H1 (cell line): ENCODE data around the gene AP1G2. TPM values are rescaled to one million over a fixed set of nuclear protein-coding genes. Genes with fewer than 3 reads are reported as not detected.

Source experiments
- CTCF ChIA-PET: fragments of 300-600 bp; sonication (Branson Sonifier 250); formaldehyde crosslinking; loops from one replicate; lab custom pipeline; 2021; ENCODE audit not compliant: partially characterized antibody; lab: Charles Lee
- POLR2A ChIA-PET: fragments of 300-600 bp; sonication (Branson Sonifier 250); formaldehyde crosslinking; loops from one replicate; lab custom pipeline; 2021; ENCODE audit warnings: inconsistent platforms; ENCODE audit not compliant: partially characterized antibody; lab: Charles Lee
- DNase-seq, 2 experiments: peaks; one replicate each; pipeline versions ENCODE4 v3.0.0 to v3.0.0-alpha.2; 2010 to 2022; ENCODE audit warnings: low spot score in 2 of 2, low read depth in 1 of 2, mixed read lengths in 1 of 2
- FAIRE-seq: peaks from 2 replicates; lab custom pipeline; 2011; peaks lifted over from hg19 to GRCh38; lab: Jason Lieb, UNC
- H2AFZ ChIP-seq: 2 replicates; pipeline ENCODE4 v1.8.1; 2012; ENCODE audit warnings: low read length, inconsistent platforms
- H2AK5ac ChIP-seq: 2 replicates; pipeline ENCODE4 v1.6.1; 2013; ENCODE audit warnings: low read depth, low read length
- H2BK120ac ChIP-seq: replicated peaks from 2 replicates; pipeline ENCODE3; 2013; ENCODE audit warnings: low read depth, low read length, inconsistent platforms
- H2BK12ac ChIP-seq: 2 replicates; pipeline ENCODE4 v1.6.1; 2013; ENCODE audit warnings: low read depth, low read length
- H2BK15ac ChIP-seq: 2 replicates; pipeline ENCODE4 v1.6.1; 2013; ENCODE audit warnings: low read length
- H2BK20ac ChIP-seq: 2 replicates; pipeline ENCODE4 v1.6.1; 2013; ENCODE audit warnings: low read length
- H2BK5ac ChIP-seq: 2 replicates; pipeline ENCODE4 v1.6.1; 2013; ENCODE audit warnings: low read depth, low read length
- H3K14ac ChIP-seq: 2 replicates; pipeline ENCODE4 v1.6.1; 2013; ENCODE audit warnings: inconsistent platforms; ENCODE audit not compliant: insufficient read length
- H3K18ac ChIP-seq: 2 replicates; pipeline ENCODE4 v1.6.1; 2013; ENCODE audit warnings: low read length; ENCODE audit errors: extremely low read depth
- H3K23ac ChIP-seq: 2 replicates; pipeline ENCODE4 v1.6.1; 2013; ENCODE audit warnings: inconsistent platforms; ENCODE audit not compliant: insufficient read length
- H3K23me2 ChIP-seq: 2 replicates; pipeline ENCODE4 v1.6.1; 2013; ENCODE audit warnings: low read depth, low read length
- H3K27ac ChIP-seq: 2 replicates; pipeline ENCODE4 v1.6.1; 2011; ENCODE audit warnings: low read depth, low read length, inconsistent platforms
- H3K27me3 ChIP-seq, 4 experiments: replicated peaks in 1 of 4; 1 replicate in 1 of 4; 2 replicates in 3 of 4; pipeline versions ENCODE4 v1.6.1 to v1.8.1; 2011 to 2013; ENCODE audit warnings: low read length in 3 of 4, mild to moderate bottlenecking in 3 of 4, inconsistent platforms in 2 of 4, mixed read lengths in 2 of 4, moderate library complexity in 1 of 4; ENCODE audit not compliant: control insufficient read depth in 3 of 4, insufficient read depth in 3 of 4; ENCODE audit errors: extremely low read depth in 1 of 4
- H3K36me3 ChIP-seq, 4 experiments: 2 replicates each; pipeline versions ENCODE4 v1.6.1 to v1.8.1; 2011 to 2013; ENCODE audit warnings: mild to moderate bottlenecking in 4 of 4, low read length in 3 of 4, moderate library complexity in 2 of 4, control low read depth in 1 of 4, inconsistent platforms in 1 of 4; ENCODE audit not compliant: insufficient read depth in 4 of 4, control insufficient read depth in 2 of 4
- H3K4ac ChIP-seq: replicated peaks from 2 replicates; pipeline ENCODE3; 2013; ENCODE audit warnings: low read length, low read depth, mixed read lengths, inconsistent platforms; ENCODE audit not compliant: insufficient read length
- H3K4me1 ChIP-seq, 4 experiments: replicated peaks in 1 of 4; 1 replicate in 1 of 4; 2 replicates in 3 of 4; pipeline versions ENCODE4 v1.6.1 to v1.8.1; 2011 to 2013; ENCODE audit warnings: low read length in 3 of 4, inconsistent platforms in 2 of 4, mixed read lengths in 1 of 4; ENCODE audit not compliant: insufficient read depth in 4 of 4, control insufficient read depth in 3 of 4
- H3K4me2 ChIP-seq, 2 experiments: 2 replicates each; pipeline versions ENCODE4 v1.6.1 to v1.8.1; 2011 to 2013; ENCODE audit warnings: low read depth in 2 of 2, low read length in 2 of 2, control low read depth in 1 of 2, inconsistent platforms in 1 of 2, mild to moderate bottlenecking in 1 of 2; ENCODE audit not compliant: insufficient read depth in 1 of 2
- H3K4me3 ChIP-seq, 4 experiments: fragments of 200-600, 300-600 bp in 1 of 4; sonication (generic), shearing (Covaris generic), sonication (Bioruptor Twin) in 1 of 4; 2 replicates each; pipeline versions ENCODE4 v1.5.1 to v1.8.1; 2011 to 2016; ENCODE audit warnings: low read length in 4 of 4, low read depth in 3 of 4, control low read depth in 2 of 4, inconsistent platforms in 2 of 4, mild to moderate bottlenecking in 2 of 4, mixed read lengths in 1 of 4, moderate library complexity in 1 of 4; ENCODE audit not compliant: insufficient read depth in 2 of 4; ENCODE audit errors: extremely low read depth in 1 of 4
- H3K56ac ChIP-seq: replicated peaks from 2 replicates; pipeline ENCODE3; 2013; ENCODE audit warnings: low read depth, mild to moderate bottlenecking, mixed read lengths, low read length, inconsistent platforms; ENCODE audit not compliant: insufficient read length
- H3K79me1 ChIP-seq: 2 replicates; pipeline ENCODE4 v1.6.1; 2013; ENCODE audit warnings: low read depth, low read length, control low read depth
- H3K79me2 ChIP-seq, 2 experiments: 2 replicates each; pipeline versions ENCODE4 v1.6.1 to v1.8.1; 2012 to 2013; ENCODE audit warnings: low read length in 2 of 2, mild to moderate bottlenecking in 2 of 2, inconsistent platforms in 1 of 2; ENCODE audit not compliant: insufficient read depth in 2 of 2, control insufficient read depth in 1 of 2
- H3K9ac ChIP-seq, 4 experiments: replicated peaks in 1 of 4; 1 replicate in 1 of 4; 2 replicates in 3 of 4; pipeline versions ENCODE4 v1.6.1 to v1.8.1; 2011 to 2013; ENCODE audit warnings: low read depth in 3 of 4, low read length in 3 of 4, control low read depth in 2 of 4, mild to moderate bottlenecking in 2 of 4, moderate library complexity in 2 of 4, inconsistent platforms in 1 of 4; ENCODE audit errors: extremely low read depth in 1 of 4
- H3K9me3 ChIP-seq, 2 experiments: 2 replicates each; pipeline versions ENCODE4 v1.6.1 to v1.8.1; 2012 to 2013; ENCODE audit warnings: mild to moderate bottlenecking in 2 of 2, moderate library complexity in 2 of 2, control low read depth in 1 of 2, inconsistent platforms in 1 of 2, low read depth in 1 of 2, low read length in 1 of 2, mixed read lengths in 1 of 2; ENCODE audit not compliant: insufficient read depth in 2 of 2
- H4K20me1 ChIP-seq, 2 experiments: replicated peaks in 1 of 2; 2 replicates each; pipeline versions ENCODE3 to v1.8.1; 2011 to 2013; ENCODE audit warnings: inconsistent platforms in 2 of 2, low read length in 2 of 2, mild to moderate bottlenecking in 1 of 2; ENCODE audit not compliant: insufficient read depth in 2 of 2, control insufficient read depth in 1 of 2
- H4K5ac ChIP-seq: 2 replicates; pipeline ENCODE4 v1.6.1; 2013; ENCODE audit warnings: low read length, low read depth, mixed read lengths, inconsistent platforms; ENCODE audit not compliant: insufficient read length
- H4K8ac ChIP-seq: 2 replicates; pipeline ENCODE4 v1.8.0; 2013; ENCODE audit warnings: mild to moderate bottlenecking, moderate library complexity, low read length, inconsistent platforms; ENCODE audit not compliant: insufficient read depth; ENCODE audit errors: extremely low read depth
- H4K91ac ChIP-seq: replicated peaks from 2 replicates; pipeline ENCODE3; 2013; ENCODE audit warnings: low read length, mixed read lengths, inconsistent platforms; ENCODE audit not compliant: insufficient read length
- ASH2L ChIP-seq: fragments of 200-600, 300-600 bp; sonication (generic); IDR thresholded peaks from one replicate; pipeline ENCODE4 v1.7.1; 2017; ENCODE audit warnings: low read length
- EP300 ChIP-seq, 2 experiments: IDR thresholded peaks; 1 replicate in 1 of 2; 2 replicates in 1 of 2; pipeline ENCODE4 v1.6.1; 2011 to 2012; ENCODE audit warnings: low read depth in 2 of 2, low read length in 2 of 2, mild to moderate bottlenecking in 2 of 2, borderline replicate concordance in 1 of 2, inconsistent platforms in 1 of 2, moderate library complexity in 1 of 2
- JUND ChIP-seq: IDR thresholded peaks from 2 replicates; pipeline ENCODE4 v1.6.1; 2011; ENCODE audit warnings: mild to moderate bottlenecking, improper control_type of control experiment, low read length
- KDM4A ChIP-seq: IDR thresholded peaks from one replicate; pipeline ENCODE4 v1.7.1; 2012; ENCODE audit warnings: low read depth, mild to moderate bottlenecking, moderate library complexity, low read length, inconsistent platforms; ENCODE audit not compliant: severe bottlenecking
- POLR2A ChIP-seq, 2 experiments: IDR thresholded peaks; 1 replicate in 1 of 2; 2 replicates in 1 of 2; pipeline ENCODE4 v1.6.1; 2011; ENCODE audit warnings: low read depth in 2 of 2, low read length in 2 of 2, mild to moderate bottlenecking in 2 of 2; ENCODE audit errors: control extremely low read depth in 1 of 2
- RBBP5 ChIP-seq: IDR thresholded peaks from 2 replicates; pipeline ENCODE4 v1.7.1; 2012; ENCODE audit warnings: low read depth, mild to moderate bottlenecking, inconsistent platforms, low read length, moderate library complexity, borderline replicate concordance
- SP1 ChIP-seq: IDR thresholded peaks from 2 replicates; pipeline ENCODE4 v1.6.1; 2011; ENCODE audit warnings: low read depth, low read length
- TAF7 ChIP-seq: optimal IDR thresholded peaks from 2 replicates; pipeline ENCODE3; 2011; ENCODE audit warnings: low read depth, mild to moderate bottlenecking, inconsistent platforms, low read length, moderate library complexity, borderline replicate concordance
- TEAD4 ChIP-seq: IDR thresholded peaks from 2 replicates; pipeline ENCODE4 v1.6.1; 2012; ENCODE audit warnings: low read depth, low read length, inconsistent platforms, mixed read lengths
- USF2 ChIP-seq: IDR thresholded peaks from 2 replicates; pipeline ENCODE4 v1.6.1; 2011; ENCODE audit warnings: low read length, improper control_type of control experiment
- WGBS, 2 experiments: shearing (Covaris generic) in 1 of 2; methylation state at CpG; one replicate each; pipeline versions ENCODE4 v1.1.6 to v1.1.7; 2013 to 2015; ENCODE audit warnings: low lambda C conversion rate in 2 of 2, mixed read lengths in 2 of 2, inconsistent platforms in 1 of 2, low coverage in 1 of 2, missing lambda C conversion rate in 1 of 2; ENCODE audit not compliant: insufficient replicate concordance in 2 of 2, insufficient coverage in 1 of 2, insufficient read length in 1 of 2; ENCODE audit errors: extremely low coverage in 1 of 2, missing lambda C conversion rate in 1 of 2; 5-methylcytosine and 5-hydroxymethylcytosine counted together
- polyA plus RNA-seq, 7 experiments: library from polyadenylated mRNA; depleted of rRNA in 3 of 7; stranded (reverse) in 5 of 7; unstranded in 2 of 7; fragments of >200 nt in 5 of 7; fragments of 200-250 nt in 2 of 7; gene quantifications; 1 replicate in 5 of 7; 2 replicates in 1 of 7; 4 replicates in 1 of 7; pipeline versions ENCODE4 v1.2.1 to v1.2.3, GENCODE V29; 2011 to 2013; ENCODE audit warnings: missing spikeins in 2 of 7, mixed read lengths in 2 of 7
- total RNA-seq: library from RNA; stranded (reverse); fragmentation: NEBNext Ultra II Directional; extraction: Animal tissue kit (Norgen Biotek cat#: 25700); gene quantifications from 2 replicates; pipeline ENCODE4 v1.2.1, GENCODE V29; 2021

The AP1G2 gene
- total and polyA plus RNA-seq, 2 of the 8 experiments (the other 6 are each of a cell fraction or from before 2014, with no cell fraction given), result 70.9 to 134 TPM

DNA sequence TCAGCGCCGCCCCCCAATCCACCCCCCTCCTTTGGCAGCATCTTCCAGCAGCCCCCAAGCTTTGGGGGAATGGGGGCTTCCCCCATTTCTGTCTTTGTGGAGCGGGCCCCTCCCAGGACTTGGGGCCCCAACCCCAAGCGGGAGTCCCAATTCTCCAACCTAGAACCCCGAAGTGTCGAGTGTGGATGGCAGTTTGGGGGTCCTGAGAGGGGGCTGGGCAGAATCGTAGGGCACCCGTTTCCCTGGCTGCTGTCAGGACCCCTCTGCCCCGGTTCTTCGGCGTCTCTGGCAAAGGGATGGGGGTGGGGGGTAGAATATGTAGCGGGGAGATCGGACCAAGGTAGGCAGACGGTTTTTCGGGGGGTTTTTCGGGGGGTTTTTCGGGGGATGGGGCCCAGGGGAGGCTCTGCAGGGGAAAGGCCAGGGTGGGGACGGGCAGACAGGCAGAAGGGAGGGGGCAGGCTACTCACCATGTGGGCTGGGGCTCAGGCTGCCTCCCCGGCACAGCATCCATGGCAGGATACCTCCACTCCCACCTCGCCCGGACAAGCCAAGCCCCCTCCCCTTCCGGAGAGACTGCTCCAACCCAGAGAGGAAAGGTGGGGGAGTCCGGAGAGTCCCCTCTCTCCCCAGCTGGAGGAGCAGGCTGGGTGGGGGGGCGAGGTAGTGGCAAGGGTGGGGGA lies 10.3 kb upstream of the AP1G2 start:
- H3K9ac ChIP-seq, result no peak overlapping the region
- H3K4ac ChIP-seq, result no peak overlapping the region
- no peak for TF ChIP-seq TAF7
- TF ChIP-seq USF2, result no peak
- TF ChIP-seq JUND, result peak; percentile 58
- peak; percentile 14 for TF ChIP-seq KDM4A
- TF ChIP-seq ASH2L, result peak; percentile 13
- no peak for TF ChIP-seq RBBP5
- TF ChIP-seq EP300 (IDR thresholded peaks at IDR 0.05; ENCODE audit: borderline replicate concordance in 1 of 2, low read depth in 2 of 2, low read length in 2 of 2), result 0 out of 3 replicates have a peak, but pooled peaks of 1 of the 2 experiments have one; percentile 30
- TF ChIP-seq POLR2A (IDR thresholded peaks at IDR 0.05; ENCODE audit: control extremely low read depth in 1 of 2, low read depth in 2 of 2, low read length in 2 of 2), result no peak
- no peak for TF ChIP-seq TEAD4
- no peak for TF ChIP-seq SP1
- no peak overlapping the region for H2AK5ac ChIP-seq
- H3K14ac ChIP-seq, result no peak overlapping the region
- CTCF ChIA-PET, result interaction anchor here (1.0 to 1.7 kb wide), 2 partner anchors 8 to 353 kb away, joined by 5 to 6 read pairs; no protein-coding TSS in a partner anchor
- H4K8ac ChIP-seq, result no peak overlapping the region
- H2BK12ac ChIP-seq, result no peak overlapping the region
- no peak overlapping the region; the same call in 1 of the 2 replicates for H3K18ac ChIP-seq
- peaks cover 22% of the 10 kb centered on the region; the same call in 1 of the 2 replicates for H3K23me2 ChIP-seq
- H4K20me1 ChIP-seq, result peaks cover 7 to 12% of the 10 kb centered on the region in 2 experiments
- H3K36me3 ChIP-seq, result peaks cover 0 to 4% (median 0%) of the 10 kb centered on the region in 4 experiments; a peak in 1 of 8 replicates
- POLR2A ChIA-PET, result interaction anchor here (0.6 to 3.8 kb wide), 5 partner anchors 11 to 759 kb away, joined by 4 to 11 read pairs (median 5); partner anchors contain the start of gene CARMIL3
- no peaks in the 10 kb centered on the region for H3K79me2 ChIP-seq
- no peak overlapping the region for H4K91ac ChIP-seq
- peak overlapping the region; percentile 70 to 88 for H3K4me2 ChIP-seq
- no peak overlapping the region for H2BK15ac ChIP-seq
- H3K27ac ChIP-seq, result no peak overlapping the region
- H3K9me3 ChIP-seq, result no peaks in the 10 kb centered on the region
- H3K27me3 ChIP-seq, result peaks cover 17 to 29% (median 25%) of the 10 kb centered on the region in 4 experiments
- no peak overlapping the region for H3K23ac ChIP-seq
- no peak overlapping the region for H2BK20ac ChIP-seq
- no peak overlapping the region for H4K5ac ChIP-seq
- 0% methylated on average over 9 of the region's 24 CpGs; no CpG with 5 or more reads in 1 of the 2 experiments for WGBS, 2 experiments
- no peak overlapping the region for H2AFZ ChIP-seq
- H3K79me1 ChIP-seq, result no peaks in the 10 kb centered on the region
- H2BK120ac ChIP-seq, result no peak overlapping the region
- no peak overlapping the region for H2BK5ac ChIP-seq
- no peak overlapping the region for H3K56ac ChIP-seq
- H3K4me1 ChIP-seq, result peaks cover 5 to 15% (median 9%) of the 10 kb centered on the region in 4 experiments; a peak in 6 of 7 replicates
- FAIRE-seq, result no peak
- DNase-seq, result peak in 1 of 2 experiments; percentile 71
- peak overlapping the region; percentile 23 to 93 (median 54) for H3K4me3 ChIP-seq
